Activated CD4-positive, alpha-beta T cell treated with anti-CD3 and anti-CD28 coated beads for 1 hour (primary cell): ENCODE data around the gene WAPL.
A peak's percentile ranks its signal among the peaks of the same experiment; 100 is the strongest.
"Not testable (repeated sequence)": the region's sequence is repeated elsewhere in the genome, so short reads cannot be mapped to it uniquely, and the experiment has no call there.

Experiments used
- DNase-seq: peaks from one replicate; pipeline ENCODE4 v3.0.0-alpha.2; 2020

Gene WAPL, protein sequence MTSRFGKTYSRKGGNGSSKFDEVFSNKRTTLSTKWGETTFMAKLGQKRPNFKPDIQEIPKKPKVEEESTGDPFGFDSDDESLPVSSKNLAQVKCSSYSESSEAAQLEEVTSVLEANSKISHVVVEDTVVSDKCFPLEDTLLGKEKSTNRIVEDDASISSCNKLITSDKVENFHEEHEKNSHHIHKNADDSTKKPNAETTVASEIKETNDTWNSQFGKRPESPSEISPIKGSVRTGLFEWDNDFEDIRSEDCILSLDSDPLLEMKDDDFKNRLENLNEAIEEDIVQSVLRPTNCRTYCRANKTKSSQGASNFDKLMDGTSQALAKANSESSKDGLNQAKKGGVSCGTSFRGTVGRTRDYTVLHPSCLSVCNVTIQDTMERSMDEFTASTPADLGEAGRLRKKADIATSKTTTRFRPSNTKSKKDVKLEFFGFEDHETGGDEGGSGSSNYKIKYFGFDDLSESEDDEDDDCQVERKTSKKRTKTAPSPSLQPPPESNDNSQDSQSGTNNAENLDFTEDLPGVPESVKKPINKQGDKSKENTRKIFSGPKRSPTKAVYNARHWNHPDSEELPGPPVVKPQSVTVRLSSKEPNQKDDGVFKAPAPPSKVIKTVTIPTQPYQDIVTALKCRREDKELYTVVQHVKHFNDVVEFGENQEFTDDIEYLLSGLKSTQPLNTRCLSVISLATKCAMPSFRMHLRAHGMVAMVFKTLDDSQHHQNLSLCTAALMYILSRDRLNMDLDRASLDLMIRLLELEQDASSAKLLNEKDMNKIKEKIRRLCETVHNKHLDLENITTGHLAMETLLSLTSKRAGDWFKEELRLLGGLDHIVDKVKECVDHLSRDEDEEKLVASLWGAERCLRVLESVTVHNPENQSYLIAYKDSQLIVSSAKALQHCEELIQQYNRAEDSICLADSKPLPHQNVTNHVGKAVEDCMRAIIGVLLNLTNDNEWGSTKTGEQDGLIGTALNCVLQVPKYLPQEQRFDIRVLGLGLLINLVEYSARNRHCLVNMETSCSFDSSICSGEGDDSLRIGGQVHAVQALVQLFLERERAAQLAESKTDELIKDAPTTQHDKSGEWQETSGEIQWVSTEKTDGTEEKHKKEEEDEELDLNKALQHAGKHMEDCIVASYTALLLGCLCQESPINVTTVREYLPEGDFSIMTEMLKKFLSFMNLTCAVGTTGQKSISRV (N-terminal part only)

DNA sequence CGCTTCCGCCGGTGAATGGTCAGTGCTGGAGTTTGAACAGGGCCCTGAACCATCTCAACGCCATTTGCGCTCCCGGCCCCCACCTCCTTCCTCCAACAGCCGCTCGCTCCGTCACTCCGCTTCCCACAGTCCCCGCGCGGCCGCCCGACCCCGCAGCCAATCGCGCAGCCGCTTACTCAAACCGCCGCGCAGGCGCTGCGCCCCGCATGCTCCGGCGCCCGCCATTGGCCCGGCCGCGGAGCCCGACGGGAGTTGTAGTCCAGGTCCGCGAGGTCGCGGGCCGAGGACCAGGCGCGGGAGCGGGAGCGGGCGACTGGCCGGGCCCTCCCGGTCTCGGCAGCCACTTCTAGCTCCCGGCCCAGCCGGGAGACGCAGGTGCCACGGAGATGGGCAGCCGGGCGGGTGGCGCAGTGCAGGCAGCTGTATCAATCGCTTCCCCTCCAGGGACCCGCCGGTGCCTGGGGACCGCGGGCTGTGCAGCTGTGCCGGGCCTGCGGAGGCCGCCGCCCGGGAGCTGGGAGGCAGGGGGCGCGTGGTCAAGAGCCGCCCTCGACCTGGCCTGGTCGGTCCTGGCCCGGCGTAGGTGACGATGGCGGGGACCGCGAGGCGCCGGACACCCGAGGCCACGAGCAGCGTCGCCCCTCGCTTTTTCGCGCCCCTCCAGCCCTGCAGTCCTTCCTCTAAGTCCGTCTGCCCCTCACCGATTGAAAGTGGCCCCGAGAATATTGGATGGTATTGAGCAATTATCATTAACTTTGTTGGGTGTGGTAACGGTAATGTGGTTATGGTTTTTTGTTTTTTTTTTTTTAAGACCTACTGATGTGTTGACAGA lies at the start of gene WAPL:
TSS of gene WAPL (minus strand) at position 115 of the 832 bp plus-strand sequence. CDS start 3,723 bp downstream, outside the sequence.
- peak; percentile 90 for DNase-seq

DNA sequence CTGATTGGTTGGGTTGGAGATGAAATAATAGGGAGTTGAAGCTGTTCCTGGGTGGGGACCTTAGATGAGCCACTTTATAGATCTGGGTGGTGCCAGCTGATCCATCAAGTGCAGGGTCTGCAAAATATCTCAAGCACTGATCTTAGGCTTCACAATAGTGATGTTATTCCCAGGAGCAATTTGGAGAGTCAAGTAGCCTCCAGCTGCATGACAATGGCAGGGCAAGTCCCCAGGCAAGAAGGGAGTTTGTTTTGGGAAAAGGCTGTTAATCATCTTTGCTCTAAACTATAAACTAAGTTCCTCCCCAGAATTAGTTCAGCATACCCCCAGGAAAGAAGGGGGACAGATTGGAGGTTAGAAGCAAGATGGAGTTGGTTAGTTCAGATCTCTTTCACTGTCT lies 47.7 kb upstream of the WAPL start:
- DNase-seq: no peak

DNA sequence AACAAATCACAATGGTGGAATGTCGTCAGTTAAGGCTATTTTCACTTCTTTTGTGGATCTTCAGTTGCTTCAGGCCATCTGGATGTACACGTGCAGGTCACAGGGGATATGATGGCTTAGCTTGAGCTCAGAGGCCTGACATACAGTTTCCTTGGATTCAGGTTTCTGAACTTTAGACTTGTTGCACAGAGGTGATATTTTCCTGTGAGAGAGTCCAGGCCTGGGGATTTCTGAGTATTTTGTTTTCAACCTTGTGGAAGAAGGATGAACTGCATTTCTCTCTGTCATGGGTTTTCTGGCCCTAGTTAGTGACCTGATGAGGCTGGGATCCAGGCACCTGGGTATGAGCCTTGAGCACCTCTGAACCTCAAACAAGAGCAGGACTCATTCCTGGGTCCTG lies 44.9 kb upstream of the WAPL start:
- not testable (repeated sequence) for DNase-seq

DNA sequence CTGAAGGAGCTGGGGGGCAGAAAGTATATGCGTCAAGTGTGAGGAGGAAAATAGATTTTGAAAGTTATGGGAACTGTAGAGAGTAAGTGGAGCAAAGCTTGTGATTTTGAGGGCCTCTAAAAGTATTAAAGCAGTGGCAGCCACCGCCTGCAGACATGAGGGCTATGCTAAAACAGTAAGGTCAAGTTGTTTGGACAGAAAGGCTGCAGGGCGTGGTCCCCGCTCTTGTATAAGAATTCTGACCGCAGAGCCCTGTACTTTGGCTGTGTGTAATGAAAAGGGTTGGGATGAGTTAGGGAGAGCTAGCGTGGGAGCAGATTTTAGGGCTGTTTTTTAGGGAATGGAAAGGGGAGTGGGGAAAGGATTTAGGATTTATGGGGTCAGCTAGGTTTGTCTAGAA lies 41.7 kb upstream of the WAPL start:
- DNase-seq: not testable (repeated sequence)

DNA sequence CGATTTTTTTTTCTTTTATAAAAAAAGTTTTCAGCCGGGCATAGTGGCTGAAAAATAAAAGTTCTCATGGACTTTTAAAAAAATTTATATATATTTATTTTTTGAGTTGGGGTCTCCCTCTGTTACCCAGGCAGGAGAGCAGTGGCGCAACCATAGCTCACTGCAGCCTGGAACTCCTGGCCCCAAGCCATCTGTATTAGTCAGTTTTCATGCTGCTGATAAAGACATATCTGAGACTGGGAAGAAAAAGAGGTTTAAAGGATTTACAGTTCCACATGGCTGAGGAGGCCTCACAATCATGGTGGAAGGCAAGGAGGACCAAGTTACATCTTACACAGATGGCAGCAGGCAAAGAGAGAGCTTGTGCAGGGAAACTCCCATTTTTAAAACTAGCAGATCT lies 37.1 kb upstream of the WAPL start:
- DNase-seq: not testable (repeated sequence)

DNA sequence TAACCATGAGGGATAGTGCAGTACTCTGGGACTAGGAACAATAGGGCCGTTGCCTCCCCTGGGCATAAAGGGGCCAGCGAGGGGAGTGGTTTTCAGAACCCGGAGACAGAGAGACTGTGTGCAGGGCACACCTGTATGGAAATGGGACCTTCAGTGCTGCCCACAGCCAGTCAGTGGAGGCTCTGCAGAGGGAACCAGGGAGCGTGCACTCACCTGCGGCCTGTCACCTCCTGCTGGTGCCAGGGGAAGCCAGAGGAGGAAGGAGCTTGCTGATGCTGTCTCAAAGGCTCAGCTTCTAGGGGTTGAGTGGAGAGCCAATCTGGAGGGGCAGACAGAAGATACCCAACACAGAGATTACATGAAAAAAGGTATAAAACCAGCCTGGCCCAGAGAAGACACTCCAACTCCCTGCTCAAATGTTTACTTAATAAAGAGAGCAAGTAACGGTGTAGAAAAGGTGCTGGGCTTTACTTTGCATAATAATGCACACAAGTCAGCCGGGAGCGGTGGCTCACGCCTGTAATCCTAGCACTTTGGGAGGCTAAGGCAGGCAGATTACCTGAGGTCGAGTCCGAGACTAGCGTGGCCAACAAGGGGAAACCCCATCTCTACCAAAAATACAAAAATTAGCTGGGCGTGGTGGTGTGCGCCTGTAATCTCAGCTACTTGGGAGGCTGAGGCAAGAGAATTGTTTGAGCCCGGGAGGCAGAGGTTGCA lies 35.5 kb upstream of the WAPL start:
- no peak for DNase-seq

DNA sequence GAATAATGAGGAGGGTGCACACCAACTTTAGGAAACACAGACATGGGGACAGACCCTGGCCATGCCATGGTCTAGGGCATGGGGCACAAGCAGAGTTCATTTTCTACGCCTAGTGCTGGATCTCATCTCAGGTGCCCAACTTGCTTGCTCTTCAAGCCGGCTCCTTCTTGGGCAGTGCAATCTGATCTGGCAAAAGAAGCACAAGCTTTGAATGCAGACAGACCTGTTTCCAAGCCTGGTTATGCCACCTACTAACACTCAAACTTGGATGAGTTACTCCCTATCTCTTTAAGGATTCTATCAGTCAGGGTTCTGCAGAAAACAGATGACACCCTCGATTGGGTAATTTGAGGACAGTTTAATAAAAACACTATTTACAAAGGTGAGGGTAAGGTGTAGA lies 34.9 kb upstream of the WAPL start:
- no peak for DNase-seq

DNA sequence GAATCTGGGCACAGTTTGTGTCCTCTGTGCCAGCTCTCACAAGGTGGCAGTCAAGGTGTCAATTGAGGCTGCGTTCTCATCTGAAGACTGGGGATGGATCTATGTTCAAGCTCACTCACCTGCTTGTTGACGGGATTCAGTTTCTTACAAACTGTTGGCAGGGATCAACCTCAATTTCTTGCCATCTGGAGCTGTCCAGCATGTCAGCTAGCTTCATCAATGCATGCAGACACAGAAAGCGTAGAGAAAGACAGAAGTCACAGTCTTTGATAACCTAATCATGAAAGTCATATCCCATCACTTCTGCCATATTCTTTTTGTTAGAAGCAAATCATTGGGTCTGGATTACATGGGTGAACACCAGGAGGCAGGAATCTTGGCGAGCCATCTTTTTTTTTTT lies 32.0 kb upstream of the WAPL start:
- DNase-seq: no peak

DNA sequence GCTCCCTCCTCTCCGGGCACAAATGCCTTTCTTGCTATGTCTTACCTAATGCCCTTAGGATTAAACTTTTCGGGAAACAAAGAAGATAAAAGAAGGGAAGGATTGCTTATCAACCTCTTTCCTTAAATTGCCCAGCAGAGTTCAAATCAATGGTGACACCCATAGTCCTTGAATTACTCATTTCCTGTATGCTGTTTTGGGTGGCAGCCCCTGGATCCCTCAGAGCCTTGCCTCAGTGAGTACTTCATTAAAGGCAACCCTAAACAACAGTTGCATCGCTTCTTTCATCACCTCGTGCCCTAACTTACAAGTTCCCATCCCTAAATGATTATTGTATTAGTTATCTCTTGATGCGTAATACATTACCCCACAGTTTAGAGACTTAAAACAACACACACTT lies 31.6 kb upstream of the WAPL start:
- no peak for DNase-seq

DNA sequence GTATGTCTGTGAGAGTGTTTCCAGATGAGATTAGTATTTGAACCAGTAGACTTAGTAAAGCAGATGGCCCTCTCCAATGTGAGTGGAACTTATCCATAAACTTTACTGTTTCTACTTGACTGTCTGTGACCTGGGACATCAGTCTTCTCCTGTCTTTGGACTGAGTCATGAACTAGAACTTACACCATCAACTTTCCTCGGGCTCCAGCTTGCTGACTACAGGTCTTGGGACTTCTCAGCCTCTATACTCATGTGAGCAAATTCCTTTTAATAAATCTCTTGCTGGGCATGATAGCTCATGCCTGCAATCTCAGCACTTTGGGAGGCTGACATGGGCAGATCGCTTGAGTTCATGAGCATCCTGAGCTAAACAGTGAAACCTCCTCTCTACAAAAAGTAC lies 25.7 kb upstream of the WAPL start:
- no peak for DNase-seq

DNA sequence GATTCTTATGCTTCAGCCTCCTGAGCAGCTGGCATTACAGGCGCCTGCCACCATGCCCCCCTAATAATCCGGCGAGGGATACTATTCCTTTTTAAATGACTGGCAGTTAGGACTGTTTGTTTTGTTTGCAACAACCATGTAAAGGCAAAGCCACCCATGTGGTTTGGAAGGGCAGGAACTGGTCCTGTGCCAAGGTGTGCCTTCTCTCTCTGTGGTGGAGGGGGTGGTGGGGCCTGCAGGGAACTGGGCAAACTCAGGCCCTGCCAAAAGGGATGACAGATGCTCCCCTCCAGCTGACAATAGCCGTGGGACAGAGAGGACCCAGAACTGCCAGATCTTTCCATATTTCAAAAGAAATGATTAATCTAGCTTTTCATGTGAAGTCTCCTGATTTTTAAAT lies 23.5 kb upstream of the WAPL start:
- DNase-seq: no peak

DNA sequence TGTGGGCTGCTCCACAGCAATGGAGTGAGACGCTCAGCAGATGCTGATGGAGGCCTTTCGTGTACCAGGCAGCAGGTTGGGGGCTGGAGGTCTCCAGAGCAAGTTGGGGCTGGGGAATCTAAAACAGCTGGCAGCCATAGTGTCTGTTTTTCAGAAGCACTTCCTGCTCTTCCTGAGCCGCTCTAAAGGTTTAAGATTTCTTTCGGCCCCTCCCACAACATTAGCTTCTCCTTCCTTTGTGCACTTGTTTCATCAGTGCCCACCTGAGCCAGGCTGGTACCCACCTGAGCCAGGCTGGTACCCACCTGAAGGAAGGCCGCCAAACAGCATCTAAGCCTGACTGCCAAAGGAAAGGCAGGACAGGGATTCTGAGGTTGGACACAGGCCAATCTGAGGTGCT lies 18.4 kb upstream of the WAPL start:
- no peak for DNase-seq

DNA sequence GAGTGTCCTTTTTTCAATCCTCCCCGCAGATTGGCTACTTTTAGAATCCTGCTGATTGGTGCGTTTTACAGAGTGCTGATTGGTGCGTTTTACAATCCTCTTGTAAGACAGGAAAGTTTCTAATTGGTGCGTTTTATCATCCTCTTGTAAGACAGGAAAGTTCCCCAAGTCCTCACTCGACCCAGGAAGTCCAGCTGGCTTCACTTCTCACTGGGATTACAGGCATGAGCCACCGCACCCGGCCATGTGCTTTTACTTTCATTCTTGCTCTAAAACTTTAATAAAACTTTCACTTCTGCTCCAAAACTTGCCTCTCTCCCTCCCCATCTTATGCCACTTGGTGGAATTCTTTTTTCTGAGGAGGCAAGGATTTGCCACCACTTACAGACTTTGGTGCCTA lies 17.0 kb upstream of the WAPL start:
- no peak for DNase-seq

DNA sequence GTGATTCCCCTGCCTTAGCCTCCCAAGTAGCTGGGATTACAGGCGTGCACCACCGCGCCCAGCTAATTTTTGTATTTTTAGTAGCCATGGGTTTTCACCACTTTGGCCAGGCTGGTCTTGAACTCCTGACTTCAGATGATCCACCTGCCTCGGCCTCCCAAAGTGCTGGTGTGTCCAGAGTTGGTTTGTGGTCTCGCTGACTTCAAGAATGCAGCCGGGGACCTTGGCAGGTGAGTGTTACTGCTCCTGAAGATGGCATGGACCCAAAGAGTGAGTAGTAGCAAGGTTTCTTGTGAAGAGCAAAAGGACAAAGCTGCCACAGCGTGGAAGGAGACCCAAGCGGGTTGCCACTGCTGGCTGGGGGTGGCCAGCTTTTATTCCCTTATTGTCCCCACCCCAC lies 16.4 kb upstream of the WAPL start:
- DNase-seq: not testable (repeated sequence)

DNA sequence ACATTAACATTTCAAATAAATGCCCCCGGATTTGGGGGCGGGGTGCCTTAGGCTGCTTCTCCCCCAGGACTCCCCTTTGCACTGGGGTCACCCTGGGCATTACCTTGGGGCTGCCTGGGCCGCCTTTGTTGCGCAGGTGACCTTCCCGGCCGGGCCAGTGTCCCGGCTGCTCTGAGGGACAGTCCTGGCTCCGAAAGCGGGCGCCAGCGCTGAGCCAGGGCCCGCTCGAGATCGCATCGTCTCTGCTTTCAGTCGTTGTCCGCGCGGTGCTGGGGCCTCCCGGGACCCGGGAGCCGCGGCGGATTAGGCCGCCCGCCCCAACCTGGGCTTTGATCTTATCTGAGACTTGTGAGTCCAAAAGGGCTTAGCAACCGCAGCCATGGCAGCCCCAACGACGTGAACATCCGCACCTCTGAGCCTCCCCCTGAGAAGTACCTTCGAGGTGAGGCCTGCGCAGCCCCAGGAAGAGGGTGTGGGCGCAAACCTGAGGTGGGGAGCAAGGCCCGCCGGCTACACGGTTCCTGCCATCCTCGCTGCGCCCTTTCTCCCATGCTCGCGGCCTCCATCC lies 14.8 kb upstream of the WAPL start:
- peak; percentile 35 for DNase-seq

DNA sequence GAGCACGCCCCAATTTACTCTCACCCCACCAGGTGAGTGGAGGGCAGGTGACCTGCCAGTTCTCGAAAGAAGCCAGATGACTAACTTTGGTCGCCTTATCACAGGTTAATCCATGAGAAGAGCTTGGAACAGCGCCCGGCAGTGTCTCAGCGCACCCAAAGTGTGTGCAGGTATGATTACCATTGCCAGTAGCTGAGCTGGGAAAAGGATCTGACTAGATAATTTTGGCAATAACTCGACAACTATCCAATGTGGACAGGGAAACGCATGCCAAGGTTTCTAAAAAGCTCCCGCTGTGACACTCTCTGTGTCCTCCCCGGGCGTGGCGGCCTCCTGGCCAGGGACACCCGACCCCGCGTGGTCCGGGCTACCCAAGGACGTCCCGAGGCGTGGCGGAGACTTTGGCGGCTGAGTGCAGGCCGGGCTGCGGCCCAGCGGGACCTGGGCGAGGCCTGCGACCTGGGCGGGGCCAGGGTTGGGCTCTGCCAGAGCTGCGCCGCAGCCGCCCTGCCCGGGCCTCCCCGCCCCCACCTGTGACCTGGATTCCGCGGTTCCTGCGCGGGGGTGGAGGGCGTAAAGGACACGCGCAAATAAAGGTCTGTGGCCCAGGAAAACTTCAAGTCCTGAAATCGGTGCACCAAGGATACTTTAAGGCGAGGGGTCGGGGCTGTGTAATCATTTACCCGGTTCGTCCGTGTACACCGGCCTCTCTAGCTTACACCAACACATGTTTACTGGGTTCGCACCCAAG lies 13.7 kb upstream of the WAPL start:
- DNase-seq: no peak

DNA sequence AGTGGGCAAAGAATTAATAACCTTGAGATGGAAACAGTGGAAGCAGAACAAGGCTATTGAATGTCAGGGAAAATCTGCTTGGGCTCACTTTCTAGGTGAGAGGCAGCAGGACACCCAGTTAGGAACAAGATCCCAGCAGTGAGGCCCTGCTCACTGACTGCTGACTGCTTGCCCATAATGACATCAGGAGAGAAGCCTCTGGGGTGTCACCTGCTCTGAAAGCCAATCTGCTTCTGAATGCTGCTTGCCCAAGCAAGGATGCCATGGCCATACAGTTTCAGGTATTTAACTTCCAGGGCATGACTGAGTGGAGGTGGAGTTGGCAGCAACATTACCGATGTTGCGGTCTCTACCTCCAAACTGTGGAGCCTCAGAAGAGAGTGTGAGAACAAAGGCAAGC lies 11.7 kb upstream of the WAPL start:
- no peak for DNase-seq

DNA sequence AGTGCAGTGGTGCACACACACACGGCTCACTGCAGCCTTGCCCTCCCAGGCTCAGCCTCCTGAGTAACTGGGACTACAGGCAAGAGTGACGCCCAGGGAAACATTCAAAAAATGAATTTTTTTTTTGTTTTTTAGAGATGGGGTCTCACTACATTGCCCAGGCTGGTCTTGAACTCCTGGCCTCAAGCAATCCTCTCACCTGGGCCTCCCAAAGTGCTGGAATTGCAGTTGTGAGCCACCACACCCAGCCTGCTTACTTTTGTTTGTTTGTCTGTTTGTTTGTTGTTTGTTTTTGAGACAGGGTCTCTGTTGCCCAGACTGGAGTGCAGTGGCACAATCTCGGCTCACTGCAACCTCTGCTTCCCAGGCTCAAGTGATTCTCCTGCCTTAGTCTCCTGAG lies 7.1 kb upstream of the WAPL start:
- DNase-seq: not testable (repeated sequence)

DNA sequence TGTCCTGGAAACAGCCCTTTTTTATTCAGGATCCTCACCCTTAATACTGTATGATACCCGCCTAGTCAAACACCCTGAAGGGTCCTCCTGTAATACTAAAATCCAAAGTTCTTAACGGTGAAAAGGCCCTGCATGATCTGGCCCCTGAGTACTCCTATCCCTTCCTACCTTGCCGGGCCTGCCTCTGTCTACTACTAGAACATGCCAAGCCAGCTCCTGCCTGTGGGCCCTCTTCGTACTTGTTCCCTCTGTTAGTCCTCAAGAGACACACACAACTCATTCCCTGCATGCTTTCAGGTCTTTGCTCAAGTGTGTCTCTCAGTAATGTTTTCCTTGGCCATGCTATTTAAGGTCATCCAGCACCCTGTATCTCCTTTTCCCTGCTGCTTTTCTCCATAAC lies 5.0 kb upstream of the WAPL start:
- DNase-seq: no peak

DNA sequence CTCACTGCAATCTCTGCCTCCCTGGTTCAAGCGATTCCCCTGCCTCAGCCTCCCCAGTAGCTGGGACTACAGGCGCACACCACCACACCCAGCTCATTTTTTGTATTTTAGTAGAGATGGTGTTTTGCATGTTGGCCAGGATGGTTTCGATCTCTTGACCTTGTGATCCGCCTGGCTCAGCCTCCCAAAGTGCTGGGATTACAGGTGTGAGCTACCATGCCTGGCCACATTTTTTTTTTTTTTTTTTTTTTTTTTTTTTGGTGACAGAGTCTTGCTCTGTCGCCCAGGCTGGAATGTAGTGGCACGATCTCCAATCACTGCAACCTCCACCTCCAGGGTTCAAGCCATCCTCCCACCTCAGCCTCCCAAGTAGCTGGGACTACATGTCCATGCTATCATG lies 4.1 kb upstream of the WAPL start:
- DNase-seq: not testable (repeated sequence)
